ENCODE results near the gene EIF4B.

The EIF4B gene

GRCh38 chr12:53004178-53004577, 2.1 kb upstream of the EIF4B start:
- peaks cover 28% of the 10 kb centered on the region for H4K20me1 ChIP-seq (ENCODE audit: insufficient read depth, low read length, poor library complexity, severe bottlenecking)
- H3K27me3 ChIP-seq (ENCODE audit: insufficient read depth, low read length, poor library complexity, severe bottlenecking): no peaks in the 10 kb centered on the region
- H3K79me2 ChIP-seq (ENCODE audit: insufficient read depth, low read length): peaks cover 39% of the 10 kb centered on the region
- H3K4me3 ChIP-seq (ENCODE audit: low read length, poor library complexity, severe bottlenecking): no peak overlapping the region
- no peak overlapping the region for H2AFZ ChIP-seq (ENCODE audit: low read length)
- H3K9me3 ChIP-seq (ENCODE audit: insufficient read depth, low read depth, low read length): no peaks in the 10 kb centered on the region
- no peaks in the 10 kb centered on the region for H3K36me3 ChIP-seq (ENCODE audit: insufficient read depth, low read length)
- no peak overlapping the region for H3K4me2 ChIP-seq (ENCODE audit: low read depth, low read length, poor library complexity, severe bottlenecking)
- peaks cover 2% of the 10 kb centered on the region; the same call in 1 of the 2 replicates for H3F3A ChIP-seq (ENCODE audit: low read depth)
- H3K4me1 ChIP-seq (ENCODE audit: insufficient read depth, low read length, poor library complexity, severe bottlenecking): peaks cover 32% of the 10 kb centered on the region
- TF ChIP-seq, protein P1, sequence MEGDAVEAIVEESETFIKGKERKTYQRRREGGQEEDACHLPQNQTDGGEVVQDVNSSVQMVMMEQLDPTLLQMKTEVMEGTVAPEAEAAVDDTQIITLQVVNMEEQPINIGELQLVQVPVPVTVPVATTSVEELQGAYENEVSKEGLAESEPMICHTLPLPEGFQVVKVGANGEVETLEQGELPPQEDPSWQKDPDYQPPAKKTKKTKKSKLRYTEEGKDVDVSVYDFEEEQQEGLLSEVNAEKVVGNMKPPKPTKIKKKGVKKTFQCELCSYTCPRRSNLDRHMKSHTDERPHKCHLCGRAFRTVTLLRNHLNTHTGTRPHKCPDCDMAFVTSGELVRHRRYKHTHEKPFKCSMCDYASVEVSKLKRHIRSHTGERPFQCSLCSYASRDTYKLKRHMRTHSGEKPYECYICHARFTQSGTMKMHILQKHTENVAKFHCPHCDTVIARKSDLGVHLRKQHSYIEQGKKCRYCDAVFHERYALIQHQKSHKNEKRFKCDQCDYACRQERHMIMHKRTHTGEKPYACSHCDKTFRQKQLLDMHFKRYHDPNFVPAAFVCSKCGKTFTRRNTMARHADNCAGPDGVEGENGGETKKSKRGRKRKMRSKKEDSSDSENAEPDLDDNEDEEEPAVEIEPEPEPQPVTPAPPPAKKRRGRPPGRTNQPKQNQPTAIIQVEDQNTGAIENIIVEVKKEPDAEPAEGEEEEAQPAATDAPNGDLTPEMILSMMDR (conservative IDR thresholded peaks at IDR 0.05; ENCODE audit: low read length): no peak
- TF ChIP-seq EZH2phosphoT487 (IDR thresholded peaks at IDR 0.05; ENCODE audit: borderline replicate concordance): no peak
- no peak overlapping the region for H3K9ac ChIP-seq (ENCODE audit: low read depth, low read length, poor library complexity, severe bottlenecking)
- no peaks in the 10 kb centered on the region for H3K9me2 ChIP-seq (replicated peaks; ENCODE audit: low read depth, low read length)

GRCh38 chr12:53004582-53004981, 1.7 kb upstream of the EIF4B start:
- Histone ChIP-seq H2AFZ (ENCODE audit: low read length) (no peak overlapping the region), H3K27me3 (ENCODE audit: insufficient read depth, low read length, poor library complexity, severe bottlenecking) (no peaks in the 10 kb centered on the region), H3K36me3 (ENCODE audit: insufficient read depth, low read length) (0 out of 2 replicates have a peak, but pooled peaks cover 3% of the 10 kb centered on the region), H3K79me2 (ENCODE audit: insufficient read depth, low read length) (peaks cover 43% of the 10 kb centered on the region), H3K9ac (ENCODE audit: low read depth, low read length, poor library complexity, severe bottlenecking) (peak overlapping the region; percentile 88), H3K4me1 (ENCODE audit: insufficient read depth, low read length, poor library complexity, severe bottlenecking) (peaks cover 36% of the 10 kb centered on the region), H3K9me3 (ENCODE audit: insufficient read depth, low read depth, low read length) (no peaks in the 10 kb centered on the region), H3K4me2 (ENCODE audit: low read depth, low read length, poor library complexity, severe bottlenecking) (peak overlapping the region; percentile 88), H3F3A (ENCODE audit: low read depth) (peaks cover 2% of the 10 kb centered on the region; the same call in 1 of the 2 replicates), H3K4me3 (ENCODE audit: low read length, poor library complexity, severe bottlenecking) (no peak overlapping the region), H3K9me2 (replicated peaks; ENCODE audit: low read depth, low read length) (no peaks in the 10 kb centered on the region), H4K20me1 (ENCODE audit: insufficient read depth, low read length, poor library complexity, severe bottlenecking) (peaks cover 32% of the 10 kb centered on the region)
- TF ChIP-seq, protein P1 (conservative IDR thresholded peaks at IDR 0.05; ENCODE audit: low read length): no peak
- TF ChIP-seq EZH2phosphoT487 (IDR thresholded peaks at IDR 0.05; ENCODE audit: borderline replicate concordance): no peak

- H3K79me2 ChIP-seq (ENCODE audit: insufficient read depth, low read length): peaks cover 51% of the 10 kb centered on the region
Measured at GRCh38 chr12:53005215-53005985, 856 bp upstream of the EIF4B start.

More at GRCh38 chr12:53005215-53005985, 856 bp upstream of the EIF4B start:
- Histone ChIP-seq H4K20me1 (ENCODE audit: insufficient read depth, low read length, poor library complexity, severe bottlenecking) (peaks cover 41% of the 10 kb centered on the region), H3F3A (ENCODE audit: low read depth) (peaks cover 2% of the 10 kb centered on the region; the same call in 1 of the 2 replicates), H3K9me3 (ENCODE audit: insufficient read depth, low read depth, low read length) (no peaks in the 10 kb centered on the region), H2AFZ (ENCODE audit: low read length) (peak overlapping the region; percentile 85), H3K9ac (ENCODE audit: low read depth, low read length, poor library complexity, severe bottlenecking) (peak overlapping the region; percentile 88), H3K4me3 (ENCODE audit: low read length, poor library complexity, severe bottlenecking) (peak overlapping the region; percentile 97), H3K9me2 (replicated peaks; ENCODE audit: low read depth, low read length) (no peaks in the 10 kb centered on the region), H3K36me3 (ENCODE audit: insufficient read depth, low read length) (peaks cover 8% of the 10 kb centered on the region; the same call in 1 of the 2 replicates), H3K27me3 (ENCODE audit: insufficient read depth, low read length, poor library complexity, severe bottlenecking) (no peaks in the 10 kb centered on the region), H3K4me1 (ENCODE audit: insufficient read depth, low read length, poor library complexity, severe bottlenecking) (peaks cover 44% of the 10 kb centered on the region), H3K4me2 (ENCODE audit: low read depth, low read length, poor library complexity, severe bottlenecking) (peak overlapping the region; percentile 88)
- TF ChIP-seq, protein P1 (conservative IDR thresholded peaks at IDR 0.05; ENCODE audit: low read length): no peak
- TF ChIP-seq EZH2phosphoT487 (IDR thresholded peaks at IDR 0.05; ENCODE audit: borderline replicate concordance): no peak
